Mucosa of descending colon (tissue), 3 donors: Measurements from ENCODE around the gene CRHR1. TPM values are rescaled to one million over a fixed set of nuclear protein-coding genes. Genes with fewer than 3 reads are reported as not detected.
A peak's percentile ranks its signal among the peaks of the same experiment; 100 is the strongest.

Experiments
- ATAC-seq: fragments of 200-7000 bp; cut with Tn5 transposase; one replicate; pipeline ENCODE4 v1.9.1; 2020; ENCODE audit warnings: mild to moderate bottlenecking, moderate library complexity
- DNase-seq, 3 donors: peaks; one replicate each; pipeline ENCODE4 v3.0.0-alpha.2; 2020
- H3K36me3 ChIP-seq: fragments of 200-600 bp; one replicate; pipeline ENCODE4 v1.8.0; 2021; ENCODE audit warnings: low read depth, mild to moderate bottlenecking
- H3K4me1 ChIP-seq: fragments of 200-600 bp; one replicate; pipeline ENCODE4 v1.8.0; 2021; ENCODE audit warnings: low read depth, mild to moderate bottlenecking
- H3K4me3 ChIP-seq: fragments of 200-600 bp; one replicate; pipeline ENCODE4 v1.8.0; 2021; ENCODE audit warnings: mild to moderate bottlenecking
- H3K9me3 ChIP-seq: fragments of 200-600 bp; one replicate; pipeline ENCODE4 v1.8.0; 2021; ENCODE audit warnings: mild to moderate bottlenecking
- CTCF ChIP-seq: fragments of 200-600 bp; IDR thresholded peaks from one replicate; pipeline ENCODE4 v1.8.0; 2022; ENCODE audit warnings: antibody characterized with exemption, mild to moderate bottlenecking
- intact Hi-C, 2 donors: fragments of 100-400 bp; cut with DNase I in 1 of 2; cut with micrococcal nuclease in 1 of 2; formaldehyde crosslinking; loops; one replicate each; pipeline versions ENCODE4 v1.11.0 to v1.11.1; 2022; cut with DNase I, micrococcal nuclease
- total RNA-seq, 3 donors: library from RNA; stranded (reverse); fragmentation: NEBNext Ultra II Directional in 2 of 3; extraction: Animal tissue kit (Norgen Biotek cat#: 25700) in 2 of 3; gene quantifications; one replicate each; pipeline versions ENCODE4 v1.2.1 to v1.2.4, GENCODE V29; 2021 to 2023
- donor health status: DM: no; HTN: no; CAD: no; lungs with moderate emphysema.
- donor health status: DM: no; HTN: no; CAD: no.
- donor health status: DM: no; HTN: yes; CAD: no.

The CRHR1 gene
- total RNA-seq, 3 donors from 2014 or later, result not detected

- no peak for ATAC-seq
- intact Hi-C loops, result no loop called here
- TF ChIP-seq CTCF, result no peak
- Histone ChIP-seq H3K36me3 (no peaks in the 10 kb centered on the region), H3K4me1 (no peaks in the 10 kb centered on the region), H3K4me3 (no peak overlapping the region), H3K9me3 (no peaks in the 10 kb centered on the region)
- DNase-seq, result no peak
These were observed 66.3 kb downstream of the CRHR1 start for GRCh38 chr17:45850468-45850867.

- TF ChIP-seq CTCF, result no peak
- no peak for ATAC-seq
- H3K4me3 ChIP-seq, result no peak overlapping the region
These were observed 66.9 kb downstream of the CRHR1 start for GRCh38 chr17:45851022-45851421.

GRCh38 chr17:45851464-45851863 is 67.3 kb downstream of the CRHR1 start:
- DNase-seq, result no peak
- intact Hi-C loops, result no loop called here
- no peak for TF ChIP-seq CTCF
- H3K36me3 ChIP-seq, result no peaks in the 10 kb centered on the region
- no peaks in the 10 kb centered on the region for H3K9me3 ChIP-seq
- no peak for ATAC-seq
- no peaks in the 10 kb centered on the region for H3K4me1 ChIP-seq
- H3K4me3 ChIP-seq, result no peak overlapping the region

More at GRCh38 chr17:45851022-45851421, 66.9 kb downstream of the CRHR1 start:
- Histone ChIP-seq H3K36me3 (no peaks in the 10 kb centered on the region), H3K4me1 (no peaks in the 10 kb centered on the region), H3K9me3 (no peaks in the 10 kb centered on the region)
- intact Hi-C loops, result no loop called here
- DNase-seq, result no peak

- intact Hi-C loops, result no loop called here
- DNase-seq (no peak), ATAC-seq (no peak)
- Histone ChIP-seq H3K9me3 (no peaks in the 10 kb centered on the region), H3K4me1 (no peaks in the 10 kb centered on the region), H3K36me3 (no peaks in the 10 kb centered on the region), H3K4me3 (no peak overlapping the region)
- TF ChIP-seq CTCF, result no peak
These were observed 67.8 kb downstream of the CRHR1 start for GRCh38 chr17:45851873-45852272.

GRCh38 chr17:45852535-45853297 is 68.6 kb downstream of the CRHR1 start:
- DNase-seq (peak in 2 of 3 donors; percentile 56 to 79), ATAC-seq (peak; percentile 52)
- intact Hi-C loops, result no loop called here
- peak; percentile 84 for TF ChIP-seq CTCF
- no peaks in the 10 kb centered on the region for H3K9me3 ChIP-seq
- no peaks in the 10 kb centered on the region for H3K4me1 ChIP-seq
- H3K36me3 ChIP-seq, result no peaks in the 10 kb centered on the region
- H3K4me3 ChIP-seq, result no peak overlapping the region

- no peak overlapping the region for H3K4me3 ChIP-seq
- H3K4me1 ChIP-seq, result no peaks in the 10 kb centered on the region
- H3K36me3 ChIP-seq, result no peaks in the 10 kb centered on the region
- intact Hi-C loops, result no loop called here
- ATAC-seq, result no peak
- H3K9me3 ChIP-seq, result no peaks in the 10 kb centered on the region
- no peak for DNase-seq
- TF ChIP-seq CTCF, result no peak
These were observed 70.1 kb downstream of the CRHR1 start for GRCh38 chr17:45854209-45854608.
